Mesenchymal stem cell (in vitro differentiated cells and primary cell): ENCODE data around the gene AGPAT1.
A peak's percentile ranks its signal among the peaks of the same experiment; 100 is the strongest.

ENCODE experiments used
- DNase-seq: peaks from one replicate; pipeline ENCODE4 v3.0.0-alpha.2; 2013
- H2AFZ ChIP-seq: one replicate; pipeline ENCODE4 v1.6.1; 2013; ENCODE audit warnings: low read depth, mild to moderate bottlenecking, control low read depth, inconsistent platforms, low read length, moderate library complexity
- H2AK5ac ChIP-seq: 2 replicates; pipeline ENCODE4 v1.6.1; 2013; ENCODE audit warnings: low read length, moderate library complexity, mild to moderate bottlenecking, inconsistent platforms; ENCODE audit not compliant: severe bottlenecking
- H2BK120ac ChIP-seq: one replicate; pipeline ENCODE4 v1.6.1; 2013; ENCODE audit warnings: low read depth, mild to moderate bottlenecking, inconsistent platforms, low read length, moderate library complexity
- H2BK12ac ChIP-seq, 2 experiments: one replicate each; pipeline ENCODE4 v1.6.1; 2013; ENCODE audit warnings: inconsistent platforms in 2 of 2, low read length in 2 of 2, mild to moderate bottlenecking in 2 of 2, moderate library complexity in 2 of 2, control low read depth in 1 of 2
- H2BK15ac ChIP-seq: one replicate; pipeline ENCODE4 v1.6.1; 2013; ENCODE audit warnings: mild to moderate bottlenecking, low read depth, inconsistent platforms; ENCODE audit not compliant: poor library complexity, severe bottlenecking
- H2BK5ac ChIP-seq: 2 replicates; pipeline ENCODE4 v1.6.1; 2013; ENCODE audit warnings: low read depth, mild to moderate bottlenecking, low read length, control low read depth, inconsistent platforms; ENCODE audit not compliant: poor library complexity, severe bottlenecking
- H3K14ac ChIP-seq, 2 experiments: one replicate each; pipeline ENCODE4 v1.6.1; 2013; ENCODE audit warnings: inconsistent platforms in 2 of 2, low read length in 2 of 2, control low read depth in 1 of 2, mild to moderate bottlenecking in 1 of 2, moderate library complexity in 1 of 2
- H3K18ac ChIP-seq, 2 experiments: one replicate each; pipeline ENCODE4 v1.6.1; 2013; ENCODE audit warnings: inconsistent platforms in 2 of 2, low read length in 2 of 2, control low read depth in 1 of 2, low read depth in 1 of 2, mild to moderate bottlenecking in 1 of 2
- H3K23ac ChIP-seq, 2 experiments: one replicate each; pipeline ENCODE4 v1.6.1; 2013; ENCODE audit warnings: inconsistent platforms in 2 of 2, low read length in 2 of 2, mild to moderate bottlenecking in 2 of 2, moderate library complexity in 2 of 2, control low read depth in 1 of 2
- H3K27ac ChIP-seq: 2 replicates; pipeline ENCODE4 v1.5.1; 2013; ENCODE audit warnings: mild to moderate bottlenecking, moderate library complexity, low read length, control low read depth, inconsistent platforms; ENCODE audit not compliant: poor library complexity, severe bottlenecking
- H3K27me3 ChIP-seq, 2 experiments: 2 replicates each; pipeline versions ENCODE4 v1.6.1 to v1.7.0; 2013; ENCODE audit warnings: low read length in 2 of 2, mild to moderate bottlenecking in 2 of 2, moderate library complexity in 2 of 2, control low read depth in 1 of 2, inconsistent platforms in 1 of 2; ENCODE audit not compliant: control insufficient read depth in 1 of 2, insufficient read depth in 1 of 2
- H3K36me3 ChIP-seq, 2 experiments: 2 replicates each; pipeline versions ENCODE4 v1.6.1 to v1.7.0; 2013; ENCODE audit warnings: low read length in 2 of 2, control low read depth in 1 of 2, inconsistent platforms in 1 of 2, low read depth in 1 of 2, mild to moderate bottlenecking in 1 of 2; ENCODE audit not compliant: insufficient read depth in 2 of 2, control insufficient read depth in 1 of 2
- H3K4ac ChIP-seq, 2 experiments: one replicate each; pipeline ENCODE4 v1.6.1; 2013; ENCODE audit warnings: inconsistent platforms in 2 of 2, low read length in 2 of 2, mild to moderate bottlenecking in 2 of 2, moderate library complexity in 2 of 2, control low read depth in 1 of 2, low read depth in 1 of 2
- H3K4me1 ChIP-seq: 2 replicates; pipeline ENCODE4 v1.6.1; 2013; ENCODE audit warnings: low read depth, low read length, control low read depth; ENCODE audit not compliant: control insufficient read depth, insufficient read depth
- H3K4me2 ChIP-seq: 2 replicates; pipeline ENCODE4 v1.6.1; 2013; ENCODE audit warnings: low read length, mild to moderate bottlenecking, inconsistent platforms; ENCODE audit not compliant: poor library complexity, severe bottlenecking
- H3K4me3 ChIP-seq, 2 experiments: 2 replicates each; pipeline versions ENCODE4 v1.5.1 to v1.7.0; 2013; ENCODE audit warnings: low read length in 2 of 2, mild to moderate bottlenecking in 2 of 2, control low read depth in 1 of 2, low read depth in 1 of 2; ENCODE audit not compliant: insufficient read depth in 1 of 2
- H3K79me1 ChIP-seq: replicated peaks from 2 replicates; pipeline ENCODE4 v1.6.1; 2013; ENCODE audit warnings: mild to moderate bottlenecking, control low read depth, low read length, inconsistent platforms; ENCODE audit not compliant: poor library complexity, severe bottlenecking
- H3K9ac ChIP-seq: 2 replicates; pipeline ENCODE4 v1.7.0; 2013; ENCODE audit warnings: mild to moderate bottlenecking, low read length, moderate library complexity
- H3K9me3 ChIP-seq: 2 replicates; pipeline ENCODE4 v1.7.0; 2013; ENCODE audit warnings: mild to moderate bottlenecking, low read length; ENCODE audit not compliant: control insufficient read depth
- H4K8ac ChIP-seq: one replicate; pipeline ENCODE4 v1.6.1; 2013; ENCODE audit warnings: inconsistent platforms, mild to moderate bottlenecking, low read length, moderate library complexity
- H4K91ac ChIP-seq: one replicate; pipeline ENCODE4 v1.6.1; 2013; ENCODE audit warnings: mild to moderate bottlenecking, low read length, inconsistent platforms
- WGBS: methylation state at CpG from one replicate; pipeline ENCODE4 v1.1.7; 2013; ENCODE audit warnings: mixed read lengths; 5-methylcytosine and 5-hydroxymethylcytosine counted together

The AGPAT1 gene

GRCh38 chr6:32173051-32173727 is 2.7 kb downstream of the AGPAT1 start:
- no peak overlapping the region for H3K9ac ChIP-seq
- no peak overlapping the region for H4K91ac ChIP-seq
- no peaks in the 10 kb centered on the region for H3K9me3 ChIP-seq
- H2BK15ac ChIP-seq = peak overlapping the region; percentile 2
- no peak overlapping the region for H4K8ac ChIP-seq
- H3K18ac ChIP-seq = no peak overlapping the region
- DNase-seq = no peak
- H2BK12ac ChIP-seq = peak overlapping the region in 1 of 2 experiments; percentile 25
- H2AFZ ChIP-seq = no peak overlapping the region
- peaks cover 30% of the 10 kb centered on the region for H3K79me1 ChIP-seq
- no peak overlapping the region for H3K4me2 ChIP-seq
- H3K4ac ChIP-seq = no peak overlapping the region
- H3K27me3 ChIP-seq = no peaks in the 10 kb centered on the region
- H2BK5ac ChIP-seq = no peak overlapping the region
- WGBS = 91% methylated on average over 4 of the region's 4 CpGs
- H3K23ac ChIP-seq = no peak overlapping the region
- H2BK120ac ChIP-seq = no peak overlapping the region
- peaks cover 23% of the 10 kb centered on the region for H3K4me1 ChIP-seq
- no peak overlapping the region for H3K27ac ChIP-seq
- no peak overlapping the region for H3K4me3 ChIP-seq
- H2AK5ac ChIP-seq = no peak overlapping the region
- H3K14ac ChIP-seq = no peak overlapping the region
- H3K36me3 ChIP-seq = peaks cover 32% of the 10 kb centered on the region in 2 experiments

- H2AFZ ChIP-seq = no peak overlapping the region
- H3K27ac ChIP-seq = no peak overlapping the region
- no peak overlapping the region for H4K91ac ChIP-seq
Measured at GRCh38 chr6:32171234-32171633, 4.7 kb downstream of the AGPAT1 start.

GRCh38 chr6:32170294-32170693 is 5.6 kb downstream of the AGPAT1 start:
- H3K14ac ChIP-seq = no peak overlapping the region
- no peak overlapping the region for H3K4me3 ChIP-seq
- H3K18ac ChIP-seq = no peak overlapping the region
- H4K8ac ChIP-seq = no peak overlapping the region
- no peaks in the 10 kb centered on the region for H3K27me3 ChIP-seq
- DNase-seq = no peak
- H2BK5ac ChIP-seq = no peak overlapping the region
- H3K36me3 ChIP-seq = peaks cover 55 to 59% of the 10 kb centered on the region in 2 experiments
- H3K79me1 ChIP-seq = peaks cover 27% of the 10 kb centered on the region
- H3K4ac ChIP-seq = no peak overlapping the region
- no peak overlapping the region for H2BK15ac ChIP-seq
- H3K27ac ChIP-seq = no peak overlapping the region
- H4K91ac ChIP-seq = no peak overlapping the region
- no peak overlapping the region for H2BK12ac ChIP-seq
- no peak overlapping the region for H2AFZ ChIP-seq
- no peak overlapping the region for H2AK5ac ChIP-seq
- H2BK120ac ChIP-seq = no peak overlapping the region
- H3K23ac ChIP-seq = no peak overlapping the region
- H3K4me1 ChIP-seq = peaks cover 21% of the 10 kb centered on the region
- no peak overlapping the region for H3K4me2 ChIP-seq
- H3K9me3 ChIP-seq = no peaks in the 10 kb centered on the region
- H3K9ac ChIP-seq = no peak overlapping the region
- WGBS = 84% methylated on average over 8 of the region's 11 CpGs

More at GRCh38 chr6:32171234-32171633, 4.7 kb downstream of the AGPAT1 start:
- H3K4me3 ChIP-seq = no peak overlapping the region
- no peak overlapping the region for H3K4ac ChIP-seq
- DNase-seq = no peak
- H4K8ac ChIP-seq = no peak overlapping the region
- no peak overlapping the region for H2BK120ac ChIP-seq
- H3K23ac ChIP-seq = no peak overlapping the region
- H3K14ac ChIP-seq = peak overlapping the region in 1 of 2 experiments; percentile 37
- no peak overlapping the region for H3K18ac ChIP-seq
- H3K9ac ChIP-seq = no peak overlapping the region
- WGBS = 99% methylated on average over 6 of the region's 6 CpGs
- H3K27me3 ChIP-seq = no peaks in the 10 kb centered on the region
- no peaks in the 10 kb centered on the region for H3K9me3 ChIP-seq
- no peak overlapping the region for H3K4me2 ChIP-seq
- peaks cover 21% of the 10 kb centered on the region for H3K4me1 ChIP-seq
- H2BK15ac ChIP-seq = no peak overlapping the region
- H2BK12ac ChIP-seq = peak overlapping the region in 1 of 2 experiments; percentile 17
- H3K36me3 ChIP-seq = peaks cover 52% of the 10 kb centered on the region in 2 experiments
- H2BK5ac ChIP-seq = no peak overlapping the region
- H2AK5ac ChIP-seq = no peak overlapping the region
- H3K79me1 ChIP-seq = peaks cover 28% of the 10 kb centered on the region

- DNase-seq = no peak
- Histone ChIP-seq H2AK5ac (no peak overlapping the region), H3K27ac (no peak overlapping the region), H3K4ac (no peak overlapping the region), H3K23ac (no peak overlapping the region), H3K4me2 (no peak overlapping the region), H3K9ac (no peak overlapping the region), H2BK15ac (no peak overlapping the region), H3K36me3 (peaks cover 61 to 64% of the 10 kb centered on the region in 2 experiments), H2BK120ac (no peak overlapping the region), H3K27me3 (no peaks in the 10 kb centered on the region), H3K18ac (no peak overlapping the region), H3K14ac (no peak overlapping the region), H2BK12ac (no peak overlapping the region), H3K4me3 (no peak overlapping the region), H2AFZ (no peak overlapping the region), H4K91ac (no peak overlapping the region), H3K79me1 (peaks cover 22% of the 10 kb centered on the region), H4K8ac (no peak overlapping the region), H3K4me1 (peaks cover 15% of the 10 kb centered on the region), H2BK5ac (no peak overlapping the region), H3K9me3 (no peaks in the 10 kb centered on the region)
- WGBS = 94% methylated on average over 11 of the region's 11 CpGs
Measured at GRCh38 chr6:32168807-32169591, 6.9 kb downstream of the AGPAT1 start.
